Measurements from ENCODE around the gene LRP6.
"Not testable (repeated sequence)": the region's sequence is repeated elsewhere in the genome, so short reads cannot be mapped to it uniquely, and the experiment has no call there.

The LRP6 gene

GRCh38 chr12:12265571-12266388 lies 1.1 kb downstream of the LRP6 start:
- FAIRE-seq, result no peak
- DNase-seq (ENCODE audit: low spot score), result no peak

- DNase-seq (ENCODE audit: low spot score) (no peak), FAIRE-seq (no peak)
These were observed 1.8 kb downstream of the LRP6 start for GRCh38 chr12:12265035-12265434.

- DNase-seq (ENCODE audit: low spot score) (no peak), FAIRE-seq (no peak)
These were observed 2.9 kb downstream of the LRP6 start for GRCh38 chr12:12263909-12264308.

- FAIRE-seq; DNase-seq (ENCODE audit: low spot score): not testable (repeated sequence)
These were observed 10.5 kb downstream of the LRP6 start for GRCh38 chr12:12256291-12256757.

- no peak for DNase-seq (ENCODE audit: low spot score)
These were observed 12.3 kb downstream of the LRP6 start for GRCh38 chr12:12254553-12254952.

GRCh38 chr12:12249216-12250050 lies 17.4 kb downstream of the LRP6 start:
- DNase-seq (ENCODE audit: low spot score) (no peak), FAIRE-seq (no peak)

More at GRCh38 chr12:12254553-12254952, 12.3 kb downstream of the LRP6 start:
- FAIRE-seq, result no peak

- FAIRE-seq, result no peak
These were observed 19.3 kb downstream of the LRP6 start for GRCh38 chr12:12247584-12247983.

GRCh38 chr12:12244341-12244740 lies 22.5 kb downstream of the LRP6 start:
- DNase-seq (ENCODE audit: low spot score) (no peak), FAIRE-seq (no peak)

More at GRCh38 chr12:12247584-12247983, 19.3 kb downstream of the LRP6 start:
- DNase-seq (ENCODE audit: low spot score), result no peak

GRCh38 chr12:12240662-12241340 lies 26.0 kb downstream of the LRP6 start:
- DNase-seq (ENCODE audit: low spot score) (no peak), FAIRE-seq (no peak)

- FAIRE-seq, result no peak
- no peak for DNase-seq (ENCODE audit: low spot score)
These were observed 27.7 kb downstream of the LRP6 start for GRCh38 chr12:12239127-12239526.

GRCh38 chr12:12238605-12239004 lies 28.2 kb downstream of the LRP6 start:
- FAIRE-seq (no peak), DNase-seq (ENCODE audit: low spot score) (no peak)

- no peak for DNase-seq (ENCODE audit: low spot score)
- FAIRE-seq, result no peak
These were observed 29.9 kb downstream of the LRP6 start for GRCh38 chr12:12236896-12237295.

GRCh38 chr12:12230275-12230674 lies 36.6 kb downstream of the LRP6 start:
- no peak for FAIRE-seq
- no peak for DNase-seq (ENCODE audit: low spot score)

- DNase-seq (ENCODE audit: low spot score), result no peak
- no peak for FAIRE-seq
These were observed 37.2 kb downstream of the LRP6 start for GRCh38 chr12:12229556-12230092.

GRCh38 chr12:12228402-12228801 lies 38.4 kb downstream of the LRP6 start:
- FAIRE-seq, result no peak

GRCh38 chr12:12226187-12226586 lies 40.7 kb downstream of the LRP6 start:
- no peak for DNase-seq (ENCODE audit: low spot score)
- no peak for FAIRE-seq

More at GRCh38 chr12:12228402-12228801, 38.4 kb downstream of the LRP6 start:
- DNase-seq (ENCODE audit: low spot score), result no peak

GRCh38 chr12:12224240-12224940 lies 42.5 kb downstream of the LRP6 start:
- DNase-seq (ENCODE audit: low spot score), result no peak
- FAIRE-seq, result no peak

- FAIRE-seq, result peak; percentile 86
- DNase-seq (ENCODE audit: low spot score), result no peak
These were observed 45.3 kb downstream of the LRP6 start for GRCh38 chr12:12221560-12221959.

- FAIRE-seq (no peak), DNase-seq (ENCODE audit: low spot score) (no peak)
These were observed 47.2 kb downstream of the LRP6 start for GRCh38 chr12:12219664-12220063.

- DNase-seq (ENCODE audit: low spot score) (no peak), FAIRE-seq (no peak)
These were observed 49.9 kb downstream of the LRP6 start for GRCh38 chr12:12217018-12217359.
